PC-9 (cell line): ENCODE results near the gene DCAF7. TPM values are rescaled to one million over a fixed set of nuclear protein-coding genes. Genes with fewer than 3 reads are reported as not detected.

Experiments used
- BruUV-seq: library from RNA; stranded (reverse); fragments of 400-500 nt; replicated peaks from 2 replicates; lab custom pipeline; 2021; lab: Mats Ljungman, UMichigan
- CTCF ChIA-PET: fragments of 300-600 bp; sonication (Branson Sonifier 250); formaldehyde crosslinking; loops from one replicate; lab custom pipeline; 2022; ENCODE audit warnings: antibody characterized with exemption; lab: Charles Lee
- POLR2A ChIA-PET: fragments of 300-600 bp; sonication (Branson Sonifier 250); formaldehyde crosslinking; loops from one replicate; lab custom pipeline; 2022; ENCODE audit warnings: antibody characterized with exemption; ENCODE audit not compliant: unreplicated experiment; lab: Charles Lee
- DNase-seq, 2 experiments: peaks; one replicate each; pipeline versions ENCODE4 v3.0.0 to v3.0.0-alpha.2; 2015 to 2022; ENCODE audit warnings: mixed read lengths in 1 of 2
- H2AFZ ChIP-seq: fragments of 200-600 bp; sonication (generic); 2 replicates; pipeline ENCODE4 v1.8.1; 2017; ENCODE audit warnings: antibody characterized with exemption
- H3F3A ChIP-seq: fragments of 200-600 bp; sonication (generic); 2 replicates; pipeline ENCODE4 v1.8.1; 2017; ENCODE audit warnings: antibody characterized with exemption, mild to moderate bottlenecking, low read depth; ENCODE audit not compliant: insufficient read depth
- H3K27ac ChIP-seq: fragments of 200-600 bp; sonication (generic); 2 replicates; pipeline ENCODE4 v1.6.1; 2016; ENCODE audit warnings: mixed run types
- H3K27me3 ChIP-seq: fragments of 200-600 bp; sonication (generic); 2 replicates; pipeline ENCODE4 v1.6.1; 2016; ENCODE audit warnings: low read depth, mixed run types; ENCODE audit not compliant: insufficient read depth
- H3K36me3 ChIP-seq: fragments of 200-600 bp; sonication (generic); 2 replicates; pipeline ENCODE4 v1.6.1; 2016; ENCODE audit warnings: low read depth, mixed run types
- H3K4me1 ChIP-seq: fragments of 200-600 bp; sonication (generic); replicated peaks from 2 replicates; pipeline ENCODE4 v1.6.1; 2016; ENCODE audit warnings: mixed run types; ENCODE audit not compliant: insufficient read depth
- H3K4me2 ChIP-seq: fragments of 200-600 bp; sonication (generic); 2 replicates; pipeline ENCODE4 v1.6.1; 2017; ENCODE audit warnings: mixed run types
- H3K4me3 ChIP-seq: fragments of 200-600 bp; sonication (generic); 2 replicates; pipeline ENCODE4 v1.6.1; 2016; ENCODE audit warnings: mixed run types
- H3K79me2 ChIP-seq: fragments of 200-600 bp; sonication (generic); 2 replicates; pipeline ENCODE4 v1.6.1; 2017; ENCODE audit warnings: low read depth, mixed run types
- H3K9me2 ChIP-seq: fragments of 200-600 bp; sonication (generic); 2 replicates; pipeline ENCODE4 v1.8.1; 2017; ENCODE audit warnings: mild to moderate bottlenecking; ENCODE audit not compliant: insufficient read depth
- H3K9me3 ChIP-seq: fragments of 200-600 bp; sonication (generic); 2 replicates; pipeline ENCODE4 v1.8.1; 2016; ENCODE audit warnings: low read depth; ENCODE audit not compliant: insufficient read depth
- H4K20me1 ChIP-seq: fragments of 200-600 bp; sonication (generic); 2 replicates; pipeline ENCODE4 v1.8.1; 2017; ENCODE audit not compliant: insufficient read depth
- EZH2 ChIP-seq: fragments of 200-600 bp; sonication (generic); IDR thresholded peaks from 2 replicates; pipeline ENCODE4 v1.8.0; 2017; ENCODE audit warnings: antibody characterized with exemption, low read depth
- intact Hi-C: fragments of 100-400 bp; cut with micrococcal nuclease; formaldehyde crosslinking; loops from one replicate; pipeline ENCODE4 v1.10.0; 2022; ENCODE audit not compliant: unreplicated experiment
- total RNA-seq: library from RNA; stranded (reverse); gene quantifications from 2 replicates; pipeline ENCODE4 v1.2.3, GENCODE V29; 2021
- TF ChIP-seq, protein P1 (sequence below): fragments of 200-600 bp; sonication (generic); conservative IDR thresholded peaks from 2 replicates; pipeline ENCODE4 v1.6.1; 2017; ENCODE audit warnings: mixed run types, antibody characterized with exemption, mild to moderate bottlenecking, moderate library complexity

DCAF7 gene
- total RNA-seq, 1 experiment from 2014 or later, result 78.9 TPM

- no peaks in the 10 kb centered on the region for H3F3A ChIP-seq
- peaks cover 12% of the 10 kb centered on the region; the same call in 1 of the 2 replicates for H3K4me1 ChIP-seq
- intact Hi-C loops, result loop anchor here (2.0 to 5.0 kb wide), 4 partner anchors 55 to 220 kb away; partner anchors contain the start of genes SMARCD2 and STRADA
- H3K4me2 ChIP-seq, result peak within 1 kb of the TSS; percentile 90
- no peaks in the 10 kb centered on the region for H3K9me3 ChIP-seq
- ChIA-PET POLR2A (interaction anchor here (0.5 to 0.9 kb wide), 12 partner anchors 14 to 1758 kb away, joined by 3 to 22 read pairs (median 5); partner anchors contain the start of genes BRIP1, CCDC47 and DDX42), CTCF (interaction anchor here (0.6 to 2.3 kb wide), 4 partner anchors 11 to 441 kb away, joined by 3 to 11 read pairs (median 5); no protein-coding TSS in a partner anchor)
- H3K36me3 ChIP-seq, result no peaks in the 10 kb centered on the region
- H4K20me1 ChIP-seq, result no peaks in the 10 kb centered on the region; the same call in 1 of the 2 replicates
- peak within 1 kb of the TSS; percentile 64 for H3K4me3 ChIP-seq
- H2AFZ ChIP-seq, result peak within 1 kb of the TSS; percentile 84
- no peak for TF ChIP-seq EZH2
- TF ChIP-seq, protein P1, sequence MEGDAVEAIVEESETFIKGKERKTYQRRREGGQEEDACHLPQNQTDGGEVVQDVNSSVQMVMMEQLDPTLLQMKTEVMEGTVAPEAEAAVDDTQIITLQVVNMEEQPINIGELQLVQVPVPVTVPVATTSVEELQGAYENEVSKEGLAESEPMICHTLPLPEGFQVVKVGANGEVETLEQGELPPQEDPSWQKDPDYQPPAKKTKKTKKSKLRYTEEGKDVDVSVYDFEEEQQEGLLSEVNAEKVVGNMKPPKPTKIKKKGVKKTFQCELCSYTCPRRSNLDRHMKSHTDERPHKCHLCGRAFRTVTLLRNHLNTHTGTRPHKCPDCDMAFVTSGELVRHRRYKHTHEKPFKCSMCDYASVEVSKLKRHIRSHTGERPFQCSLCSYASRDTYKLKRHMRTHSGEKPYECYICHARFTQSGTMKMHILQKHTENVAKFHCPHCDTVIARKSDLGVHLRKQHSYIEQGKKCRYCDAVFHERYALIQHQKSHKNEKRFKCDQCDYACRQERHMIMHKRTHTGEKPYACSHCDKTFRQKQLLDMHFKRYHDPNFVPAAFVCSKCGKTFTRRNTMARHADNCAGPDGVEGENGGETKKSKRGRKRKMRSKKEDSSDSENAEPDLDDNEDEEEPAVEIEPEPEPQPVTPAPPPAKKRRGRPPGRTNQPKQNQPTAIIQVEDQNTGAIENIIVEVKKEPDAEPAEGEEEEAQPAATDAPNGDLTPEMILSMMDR, result no peak; the same call in 1 of the 2 replicates
- DNase-seq, result peak; percentile 99
- H3K27ac ChIP-seq, result no peak within 1 kb of the TSS
- H3K9me2 ChIP-seq, result no peaks in the 10 kb centered on the region
- BruUV-seq, result no TSS peak
- no peaks in the 10 kb centered on the region for H3K27me3 ChIP-seq
- H3K79me2 ChIP-seq, result 0 out of 2 replicates have a peak, but pooled peaks cover 8% of the 10 kb centered on the region
Measured at GRCh38 chr17:63621684-63622573, 71.7 kb downstream of the DCAF7 start, which contains the start of gene MAP3K3. TSS of gene MAP3K3 (plus strand) at chr17:63622417. CDS start at chr17:63622760, 343 bp downstream.

GRCh38 chr17:63622574-63623390 lies 72.5 kb downstream of the DCAF7 start:
- Histone ChIP-seq H3K4me1 (peaks cover 12% of the 10 kb centered on the region; the same call in 1 of the 2 replicates), H3K4me3 (peak overlapping the region; percentile 64), H3K27ac (no peak overlapping the region), H3K4me2 (peak overlapping the region; percentile 76), H4K20me1 (no peaks in the 10 kb centered on the region; the same call in 1 of the 2 replicates), H2AFZ (peak overlapping the region; percentile 74), H3K9me3 (no peaks in the 10 kb centered on the region), H3K9me2 (no peaks in the 10 kb centered on the region), H3K27me3 (no peaks in the 10 kb centered on the region), H3F3A (no peaks in the 10 kb centered on the region), H3K79me2 (0 out of 2 replicates have a peak, but pooled peaks cover 8% of the 10 kb centered on the region), H3K36me3 (no peaks in the 10 kb centered on the region)
- ChIA-PET CTCF (interaction anchor here (0.6 to 2.3 kb wide), 3 partner anchors 11 to 216 kb away, joined by 3 to 11 read pairs (median 7); no protein-coding TSS in a partner anchor), POLR2A (interaction anchor here (0.5 to 0.8 kb wide), 4 partner anchors 20 to 270 kb away, joined by 3 to 13 read pairs (median 4); partner anchors contain the start of genes CCDC47 and DDX42)
- no TSS peak for BruUV-seq
- TF ChIP-seq EZH2, result no peak
- TF ChIP-seq, protein P1, result no peak
- intact Hi-C loops, result loop anchor here (2.0 to 5.0 kb wide), 4 partner anchors 55 to 220 kb away; partner anchors contain the start of genes SMARCD2 and STRADA
- DNase-seq, result peak; percentile 40 to 69
